Measurements from ENCODE around the gene CCNY. TPM values are rescaled to one million over a fixed set of nuclear protein-coding genes. Genes with fewer than 3 reads are reported as not detected.

CCNY gene
- total and polyA plus RNA-seq, 8 donors, result 10.6 to 41.7 (median 26.6) TPM

GRCh38 chr10:35545878-35546590, 209.7 kb downstream of the CCNY start:
- WGBS, 2 donors, result 65 to 68% methylated on average over 6 of the region's 6 CpGs
- intact Hi-C loops (cut with DNase I), result no loop called here
- Histone ChIP-seq H3K4me1 (no peaks in the 10 kb centered on the region), H3K9me3 (no peaks in the 10 kb centered on the region), H3K36me3 (no peaks in the 10 kb centered on the region), H3K4me3 (no peak overlapping the region), H3K27ac (no peak overlapping the region), H3K27me3 (no peaks in the 10 kb centered on the region)
- ATAC-seq (peak in 2 of 4 donors; percentile 20 to 30), DNase-seq (no peak), FAIRE-seq (no peak)
- TF ChIP-seq, protein P1, sequence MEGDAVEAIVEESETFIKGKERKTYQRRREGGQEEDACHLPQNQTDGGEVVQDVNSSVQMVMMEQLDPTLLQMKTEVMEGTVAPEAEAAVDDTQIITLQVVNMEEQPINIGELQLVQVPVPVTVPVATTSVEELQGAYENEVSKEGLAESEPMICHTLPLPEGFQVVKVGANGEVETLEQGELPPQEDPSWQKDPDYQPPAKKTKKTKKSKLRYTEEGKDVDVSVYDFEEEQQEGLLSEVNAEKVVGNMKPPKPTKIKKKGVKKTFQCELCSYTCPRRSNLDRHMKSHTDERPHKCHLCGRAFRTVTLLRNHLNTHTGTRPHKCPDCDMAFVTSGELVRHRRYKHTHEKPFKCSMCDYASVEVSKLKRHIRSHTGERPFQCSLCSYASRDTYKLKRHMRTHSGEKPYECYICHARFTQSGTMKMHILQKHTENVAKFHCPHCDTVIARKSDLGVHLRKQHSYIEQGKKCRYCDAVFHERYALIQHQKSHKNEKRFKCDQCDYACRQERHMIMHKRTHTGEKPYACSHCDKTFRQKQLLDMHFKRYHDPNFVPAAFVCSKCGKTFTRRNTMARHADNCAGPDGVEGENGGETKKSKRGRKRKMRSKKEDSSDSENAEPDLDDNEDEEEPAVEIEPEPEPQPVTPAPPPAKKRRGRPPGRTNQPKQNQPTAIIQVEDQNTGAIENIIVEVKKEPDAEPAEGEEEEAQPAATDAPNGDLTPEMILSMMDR (IDR thresholded peaks at IDR 0.05), result no peak

- H3K4me1 ChIP-seq, result no peaks in the 10 kb centered on the region
- peak in 2 of 4 donors; percentile 24 to 34 for ATAC-seq
- no peak for DNase-seq
- H3K27me3 ChIP-seq, result no peaks in the 10 kb centered on the region
- TF ChIP-seq, protein P1 (IDR thresholded peaks at IDR 0.05), result no peak
- 84 to 85% methylated on average over 4 of the region's 4 CpGs for WGBS, 2 donors
- no peak for FAIRE-seq
- H3K9me3 ChIP-seq, result no peaks in the 10 kb centered on the region
- intact Hi-C loops (cut with DNase I), result no loop called here
- no peaks in the 10 kb centered on the region for H3K36me3 ChIP-seq
- H3K4me3 ChIP-seq, result no peak overlapping the region
- H3K27ac ChIP-seq, result no peak overlapping the region
These were observed 210.5 kb downstream of the CCNY start for GRCh38 chr10:35546824-35547225.

- no peak for DNase-seq
- H3K9me3 ChIP-seq, result no peaks in the 10 kb centered on the region
- intact Hi-C loops (cut with DNase I), result no loop called here
- 91 to 95% methylated on average over 7 of the region's 7 CpGs for WGBS, 2 donors
- no peak overlapping the region for H3K4me3 ChIP-seq
- FAIRE-seq, result no peak
- TF ChIP-seq, protein P1 (IDR thresholded peaks at IDR 0.05), result no peak
- H3K27me3 ChIP-seq, result no peaks in the 10 kb centered on the region
- peaks cover 0 to 13% (median 0%) of the 10 kb centered on the region in 3 donors for H3K36me3 ChIP-seq
- H3K4me1 ChIP-seq, result no peaks in the 10 kb centered on the region
- no peak overlapping the region for H3K27ac ChIP-seq
- ATAC-seq, result no peak
These were observed 216.5 kb downstream of the CCNY start for GRCh38 chr10:35552650-35553342.

DNA sequence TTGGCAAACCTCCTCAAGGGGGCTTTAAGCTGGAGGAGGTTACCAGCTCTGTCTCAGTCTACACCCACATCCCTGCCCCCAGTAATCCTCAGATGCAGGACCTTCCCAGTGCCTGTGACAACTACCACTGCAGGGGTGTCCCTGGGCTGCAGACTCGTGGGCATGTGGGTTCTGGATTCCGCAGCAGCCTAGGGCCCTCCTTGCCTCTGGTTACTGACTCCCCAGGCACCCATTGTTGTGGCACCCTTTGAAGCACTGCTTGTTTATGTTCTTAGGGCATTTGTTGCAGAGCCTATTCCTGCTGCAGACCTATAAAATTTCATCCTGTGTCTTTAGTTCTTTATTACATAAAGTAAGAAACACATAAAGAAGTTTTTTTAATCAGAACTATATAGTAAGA, 217.7 kb downstream of the CCNY start:
- DNase-seq (no peak), FAIRE-seq (no peak), ATAC-seq (no peak)
- intact Hi-C loops (cut with DNase I), result no loop called here
- peaks cover 0 to 13% (median 0%) of the 10 kb centered on the region in 3 donors for H3K36me3 ChIP-seq
- no peak overlapping the region for H3K27ac ChIP-seq
- 64 to 75% methylated on average over 2 of the region's 2 CpGs for WGBS, 2 donors
- H3K9me3 ChIP-seq, result no peaks in the 10 kb centered on the region
- TF ChIP-seq, protein P1 (IDR thresholded peaks at IDR 0.05), result no peak
- no peaks in the 10 kb centered on the region for H3K27me3 ChIP-seq
- H3K4me3 ChIP-seq, result no peak overlapping the region
- H3K4me1 ChIP-seq, result no peaks in the 10 kb centered on the region
